GM19372 (cell line): Measurements from ENCODE around the gene ZMYND8.
"Not testable (repeated sequence)": the region's sequence is repeated elsewhere in the genome, so short reads cannot be mapped to it uniquely, and the experiment has no call there.

Source experiments
- ATAC-seq: cut with Tn5 transposase; IDR thresholded peaks from one replicate; pipeline ENCODE4 v1.9.1; 2021; ENCODE audit warnings: mild to moderate bottlenecking, low read depth, moderate library complexity; ENCODE audit not compliant: unreplicated experiment

The ZMYND8 gene

GRCh38 chr20:47314647-47315338 is 41.7 kb downstream of the ZMYND8 start:
- no peak for ATAC-seq

GRCh38 chr20:47311967-47312681 is 44.4 kb downstream of the ZMYND8 start:
- no peak for ATAC-seq

GRCh38 chr20:47311211-47311610 is 45.3 kb downstream of the ZMYND8 start:
- no peak for ATAC-seq

- no peak for ATAC-seq
These were observed 45.8 kb downstream of the ZMYND8 start for GRCh38 chr20:47310729-47311128.

GRCh38 chr20:47309806-47310426 is 46.6 kb downstream of the ZMYND8 start:
- no peak for ATAC-seq

- no peak for ATAC-seq
These were observed 47.1 kb downstream of the ZMYND8 start for GRCh38 chr20:47309394-47309793.

- ATAC-seq, result not testable (repeated sequence)
These were observed 48.9 kb downstream of the ZMYND8 start for GRCh38 chr20:47307569-47307968.

- no peak for ATAC-seq
These were observed 49.6 kb downstream of the ZMYND8 start for GRCh38 chr20:47306755-47307370.

- no peak for ATAC-seq
These were observed 50.4 kb downstream of the ZMYND8 start for GRCh38 chr20:47306095-47306494.

- ATAC-seq, result no peak
These were observed 50.8 kb downstream of the ZMYND8 start for GRCh38 chr20:47305667-47306066.

- no peak for ATAC-seq
These were observed 52.2 kb downstream of the ZMYND8 start for GRCh38 chr20:47304287-47304686.

GRCh38 chr20:47303736-47304135 is 52.8 kb downstream of the ZMYND8 start:
- ATAC-seq, result no peak

GRCh38 chr20:47300071-47300470 is 56.4 kb downstream of the ZMYND8 start:
- no peak for ATAC-seq

GRCh38 chr20:47298624-47299023 is 57.9 kb downstream of the ZMYND8 start:
- ATAC-seq, result no peak

- ATAC-seq, result no peak
These were observed 58.8 kb downstream of the ZMYND8 start for GRCh38 chr20:47297746-47298145.

GRCh38 chr20:47296950-47297349 is 59.5 kb downstream of the ZMYND8 start:
- ATAC-seq, result no peak

- no peak for ATAC-seq
These were observed 60.5 kb downstream of the ZMYND8 start for GRCh38 chr20:47295921-47296426.

GRCh38 chr20:47295129-47295813 is 61.2 kb downstream of the ZMYND8 start:
- ATAC-seq, result no peak

- ATAC-seq, result no peak
These were observed 62.9 kb downstream of the ZMYND8 start for GRCh38 chr20:47293631-47294030.

GRCh38 chr20:47292581-47292980 is 63.9 kb downstream of the ZMYND8 start:
- no peak for ATAC-seq
